ENCODE measurements around the gene TUBB. TPM values are rescaled to one million over a fixed set of nuclear protein-coding genes. Genes with fewer than 3 reads are reported as not detected.
"Not testable (repeated sequence)": the region's sequence is repeated elsewhere in the genome, so short reads cannot be mapped to it uniquely, and the experiment has no call there.

Gene TUBB
- total and polyA plus RNA-seq, 3 experiments from 2014 or later, result 136 to 1,639 (median 1,610) TPM

- CTCF ChIA-PET, result interaction anchor here (0.5 kb wide), 1 partner anchor 232 kb away, joined by 4 read pairs; no protein-coding TSS in a partner anchor
- not testable (repeated sequence) for DNase-seq; H3K9me3 Mint-ChIP-seq; H3K27ac ChIP-seq (ENCODE audit: low read depth, low read length); H3K27me3 ChIP-seq (ENCODE audit: insufficient read depth, low read length, poor library complexity, severe bottlenecking); H3K36me3 ChIP-seq (ENCODE audit: insufficient read depth, low read length); H3K4me3 Mint-ChIP-seq; H3K27ac Mint-ChIP-seq; H3K4me3 ChIP-seq (ENCODE audit: low read length); H3K36me3 Mint-ChIP-seq; H3K27me3 Mint-ChIP-seq; H3K9me3 ChIP-seq (ENCODE audit: low read length)
- peaks cover 38 to 49% (median 46%) of the 10 kb centered on the region in 3 donors for H3K4me1 Mint-ChIP-seq
- H3K4me1 ChIP-seq (ENCODE audit: insufficient read depth, low read length), result peaks cover 38% of the 10 kb centered on the region
- POLR2A ChIA-PET, result interaction anchor here (1.1 kb wide), 1 partner anchor 48 kb away, joined by 3 read pairs; no protein-coding TSS in a partner anchor
Measured at GRCh38 chr6:30764490-30765043, 44.4 kb downstream of the TUBB start.

- H3K4me1 Mint-ChIP-seq, result peaks cover 45 to 58% (median 55%) of the 10 kb centered on the region in 3 donors
- peaks cover 48% of the 10 kb centered on the region for H3K4me1 ChIP-seq (ENCODE audit: insufficient read depth, low read length)
- H3K27me3 ChIP-seq (ENCODE audit: insufficient read depth, low read length, poor library complexity, severe bottlenecking); H3K9me3 Mint-ChIP-seq; POLR2A ChIA-PET; H3K27ac ChIP-seq (ENCODE audit: low read depth, low read length); H3K4me3 Mint-ChIP-seq; H3K4me3 ChIP-seq (ENCODE audit: low read length); H3K9me3 ChIP-seq (ENCODE audit: low read length); H3K36me3 ChIP-seq (ENCODE audit: insufficient read depth, low read length); DNase-seq; H3K36me3 Mint-ChIP-seq; H3K27me3 Mint-ChIP-seq; CTCF ChIA-PET: not testable (repeated sequence)
- H3K27ac Mint-ChIP-seq, result peak overlapping the region in 1 of 8 donors; percentile 68
Measured at GRCh38 chr6:30765495-30765894, 45.3 kb downstream of the TUBB start.

- peaks cover 48 to 65% (median 61%) of the 10 kb centered on the region in 3 donors for H3K4me1 Mint-ChIP-seq
- H3K36me3 Mint-ChIP-seq, result no peaks in the 10 kb centered on the region
- H3K4me3 Mint-ChIP-seq, result peak overlapping the region in 1 of 7 donors; percentile 51
- H3K9me3 Mint-ChIP-seq, result peaks cover 0 to 2% (median 0%) of the 10 kb centered on the region in 5 donors
- DNase-seq, result no peak
- Histone ChIP-seq H3K9me3 (ENCODE audit: low read length) (no peaks in the 10 kb centered on the region), H3K27me3 (ENCODE audit: insufficient read depth, low read length, poor library complexity, severe bottlenecking) (no peaks in the 10 kb centered on the region), H3K27ac (ENCODE audit: low read depth, low read length) (no peak overlapping the region), H3K36me3 (ENCODE audit: insufficient read depth, low read length) (no peaks in the 10 kb centered on the region), H3K4me1 (ENCODE audit: insufficient read depth, low read length) (peaks cover 48% of the 10 kb centered on the region), H3K4me3 (ENCODE audit: low read length) (no peak overlapping the region)
- CTCF ChIA-PET, result interaction anchor here (1.1 to 1.4 kb wide), 2 partner anchors 23 to 37 kb away, joined by 3 read pairs; no protein-coding TSS in a partner anchor
- H3K27me3 Mint-ChIP-seq, result peaks cover 0 to 3% of the 10 kb centered on the region in 2 donors
- POLR2A ChIA-PET, result no interaction called here
- H3K27ac Mint-ChIP-seq, result peak overlapping the region in 1 of 8 donors; percentile 65
Measured at GRCh38 chr6:30766461-30767157, 46.5 kb downstream of the TUBB start.

- Histone ChIP-seq H3K27ac (ENCODE audit: low read depth, low read length) (no peak overlapping the region), H3K4me3 (ENCODE audit: low read length) (no peak overlapping the region), H3K9me3 (ENCODE audit: low read length) (no peaks in the 10 kb centered on the region), H3K36me3 (ENCODE audit: insufficient read depth, low read length) (no peaks in the 10 kb centered on the region), H3K4me1 (ENCODE audit: insufficient read depth, low read length) (peaks cover 48% of the 10 kb centered on the region), H3K27me3 (ENCODE audit: insufficient read depth, low read length, poor library complexity, severe bottlenecking) (no peaks in the 10 kb centered on the region)
- H3K4me1 Mint-ChIP-seq, result peaks cover 48 to 70% (median 65%) of the 10 kb centered on the region in 3 donors
- H3K9me3 Mint-ChIP-seq, result peaks cover 0 to 2% (median 0%) of the 10 kb centered on the region in 5 donors
- CTCF ChIA-PET, result interaction anchor here (1.1 to 1.4 kb wide), 2 partner anchors 23 to 38 kb away, joined by 3 read pairs; no protein-coding TSS in a partner anchor
- peaks cover 0 to 2% (median 0%) of the 10 kb centered on the region in 3 donors for H3K36me3 Mint-ChIP-seq
- POLR2A ChIA-PET, result no interaction called here
- peak overlapping the region in 3 of 8 donors; percentile 17 to 37 (median 26) for H3K27ac Mint-ChIP-seq
- no peak overlapping the region for H3K4me3 Mint-ChIP-seq
- no peak for DNase-seq
- peaks cover 0 to 3% of the 10 kb centered on the region in 2 donors for H3K27me3 Mint-ChIP-seq
Measured at GRCh38 chr6:30767158-30767943, 47.2 kb downstream of the TUBB start.

- no peak for DNase-seq
- no peaks in the 10 kb centered on the region for H3K9me3 ChIP-seq (ENCODE audit: low read length)
- no peak overlapping the region for H3K27ac ChIP-seq (ENCODE audit: low read depth, low read length)
- peaks cover 0 to 3% of the 10 kb centered on the region in 2 donors for H3K27me3 Mint-ChIP-seq
- peak overlapping the region in 3 of 7 donors; percentile 5 to 71 (median 36) for H3K4me3 Mint-ChIP-seq
- no peak overlapping the region for H3K4me3 ChIP-seq (ENCODE audit: low read length)
- peak overlapping the region in 4 of 8 donors; percentile 26 to 69 (median 54) for H3K27ac Mint-ChIP-seq
- H3K9me3 Mint-ChIP-seq, result peaks cover 0 to 2% (median 0%) of the 10 kb centered on the region in 5 donors
- H3K4me1 Mint-ChIP-seq, result peaks cover 49 to 76% (median 71%) of the 10 kb centered on the region in 3 donors
- ChIA-PET POLR2A (no interaction called here), CTCF (interaction anchor here (0.6 kb wide), 1 partner anchor 1766 kb away, joined by 3 read pairs; no protein-coding TSS in a partner anchor)
- H3K36me3 Mint-ChIP-seq, result peaks cover 0 to 3% (median 0%) of the 10 kb centered on the region in 3 donors
- H3K4me1 ChIP-seq (ENCODE audit: insufficient read depth, low read length), result peaks cover 48% of the 10 kb centered on the region
- H3K27me3 ChIP-seq (ENCODE audit: insufficient read depth, low read length, poor library complexity, severe bottlenecking), result no peaks in the 10 kb centered on the region
- no peaks in the 10 kb centered on the region for H3K36me3 ChIP-seq (ENCODE audit: insufficient read depth, low read length)
Measured at GRCh38 chr6:30767944-30768301, 47.8 kb downstream of the TUBB start.

GRCh38 chr6:30768634-30769087 lies 48.5 kb downstream of the TUBB start:
- peaks cover 0 to 3% of the 10 kb centered on the region in 2 donors for H3K27me3 Mint-ChIP-seq
- H3K27ac ChIP-seq (ENCODE audit: low read depth, low read length), result no peak overlapping the region
- H3K36me3 ChIP-seq (ENCODE audit: insufficient read depth, low read length), result no peaks in the 10 kb centered on the region
- peaks cover 43% of the 10 kb centered on the region for H3K4me1 ChIP-seq (ENCODE audit: insufficient read depth, low read length)
- H3K27ac Mint-ChIP-seq, result peak overlapping the region in 7 of 8 donors; percentile 66 to 91 (median 85)
- H3K4me3 ChIP-seq (ENCODE audit: low read length), result peak overlapping the region; percentile 1
- peak overlapping the region in 6 of 7 donors; percentile 66 to 86 (median 74) for H3K4me3 Mint-ChIP-seq
- H3K9me3 ChIP-seq (ENCODE audit: low read length), result no peaks in the 10 kb centered on the region
- ChIA-PET POLR2A (interaction anchor here (0.5 to 1.8 kb wide), 3 partner anchors 25 to 47 kb away, joined by 3 to 4 read pairs (median 3); no protein-coding TSS in a partner anchor), CTCF (interaction anchor here (0.6 to 2.3 kb wide), 7 partner anchors 17 to 1765 kb away, joined by 3 to 8 read pairs (median 4); no protein-coding TSS in a partner anchor)
- H3K9me3 Mint-ChIP-seq, result peaks cover 0 to 2% (median 0%) of the 10 kb centered on the region in 5 donors
- peaks cover 44 to 72% (median 66%) of the 10 kb centered on the region in 3 donors for H3K4me1 Mint-ChIP-seq
- no peak for DNase-seq
- H3K36me3 Mint-ChIP-seq, result peaks cover 0 to 3% (median 0%) of the 10 kb centered on the region in 3 donors
- H3K27me3 ChIP-seq (ENCODE audit: insufficient read depth, low read length, poor library complexity, severe bottlenecking), result no peaks in the 10 kb centered on the region

- peak overlapping the region; percentile 24 for H3K4me3 ChIP-seq (ENCODE audit: low read length)
- no peaks in the 10 kb centered on the region for H3K27me3 ChIP-seq (ENCODE audit: insufficient read depth, low read length, poor library complexity, severe bottlenecking)
- peak overlapping the region; percentile 13 to 92 (median 82) for H3K27ac Mint-ChIP-seq
- H3K4me1 ChIP-seq (ENCODE audit: insufficient read depth, low read length), result peaks cover 37% of the 10 kb centered on the region
- H3K4me3 Mint-ChIP-seq, result peak overlapping the region; percentile 16 to 86 (median 74)
- H3K36me3 ChIP-seq (ENCODE audit: insufficient read depth, low read length), result no peaks in the 10 kb centered on the region
- ChIA-PET POLR2A (interaction anchor here (0.5 to 1.8 kb wide), 3 partner anchors 25 to 47 kb away, joined by 3 to 4 read pairs (median 3); no protein-coding TSS in a partner anchor), CTCF (interaction anchor here (0.8 to 2.3 kb wide), 7 partner anchors 17 to 60 kb away, joined by 3 to 8 read pairs (median 4); no protein-coding TSS in a partner anchor)
- peak; percentile 27 to 68 (median 32) for DNase-seq
- H3K27me3 Mint-ChIP-seq, result peaks cover 0 to 3% of the 10 kb centered on the region in 2 donors
- peaks cover 39 to 66% (median 60%) of the 10 kb centered on the region in 3 donors for H3K4me1 Mint-ChIP-seq
- H3K9me3 Mint-ChIP-seq, result no peaks in the 10 kb centered on the region
- H3K36me3 Mint-ChIP-seq, result peaks cover 0 to 3% (median 0%) of the 10 kb centered on the region in 3 donors
- H3K27ac ChIP-seq (ENCODE audit: low read depth, low read length), result peak overlapping the region; percentile 27
- no peaks in the 10 kb centered on the region for H3K9me3 ChIP-seq (ENCODE audit: low read length)
Measured at GRCh38 chr6:30769088-30769852, 49.1 kb downstream of the TUBB start.

All from CD8-positive, alpha-beta memory T cell (primary cell).